SW 1271 (cell line): Measurements from ENCODE around the gene FRS3.

Experiments used
- DNase-seq, 2 experiments: peaks; one replicate each; lab custom pipeline; 2025; lab: John Stamatoyannopoulos, UW

Gene FRS3

GRCh38 chr6:41741625-41742490 is 37.8 kb downstream of the FRS3 start:
- DNase-seq = no peak

- no peak for DNase-seq
These were observed 39.1 kb downstream of the FRS3 start for GRCh38 chr6:41740366-41741162.

- no peak for DNase-seq
These were observed 40.7 kb downstream of the FRS3 start for GRCh38 chr6:41739041-41739440.

GRCh38 chr6:41737591-41738130 is 42.0 kb downstream of the FRS3 start:
- no peak for DNase-seq

- no peak for DNase-seq
These were observed 42.7 kb downstream of the FRS3 start for GRCh38 chr6:41736800-41737555.

- DNase-seq = no peak
These were observed 43.4 kb downstream of the FRS3 start for GRCh38 chr6:41736186-41736733.

GRCh38 chr6:41735427-41736185 is 44.1 kb downstream of the FRS3 start, which contains the start of gene TFEB:
TFEB (minus strand) TSS chr6:41735608; CDS start chr6:41691213, 44,395 bp downstream.
- peak; percentile 78 to 84 for DNase-seq

GRCh38 chr6:41734666-41735426 is 44.9 kb downstream of the FRS3 start:
- DNase-seq = peak; percentile 48 to 86

- DNase-seq = peak; percentile 79 to 89
These were observed 45.7 kb downstream of the FRS3 start for GRCh38 chr6:41733707-41734665.

- DNase-seq = no peak
These were observed 46.4 kb downstream of the FRS3 start for GRCh38 chr6:41733360-41733706.

GRCh38 chr6:41732591-41733359 is 46.9 kb downstream of the FRS3 start:
- DNase-seq = no peak

- DNase-seq = no peak
These were observed 47.6 kb downstream of the FRS3 start for GRCh38 chr6:41732149-41732548.

- no peak for DNase-seq
These were observed 48.1 kb downstream of the FRS3 start for GRCh38 chr6:41731561-41732086.

- peak in 1 of 2 experiments; percentile 13 for DNase-seq
These were observed 48.9 kb downstream of the FRS3 start for GRCh38 chr6:41730531-41731436.

- no peak for DNase-seq
These were observed 50.1 kb downstream of the FRS3 start for GRCh38 chr6:41729624-41730023.

GRCh38 chr6:41728954-41729353 is 50.7 kb downstream of the FRS3 start:
- no peak for DNase-seq
